Ramos (cell line): ENCODE data around the gene GLIPR2.
"Not testable (repeated sequence)": the region's sequence is repeated elsewhere in the genome, so short reads cannot be mapped to it uniquely, and the experiment has no call there.

Experiments
- in situ Hi-C: fragments of 300-500 bp; cut with MboI; formaldehyde crosslinking; loops from one replicate; pipeline ENCODE4 v1.14.3; 2022; ENCODE audit warnings: low sequenced_read_pairs; ENCODE audit not compliant: unreplicated experiment

The GLIPR2 gene

GRCh38 chr9:36161187-36161586 lies 24.7 kb downstream of the GLIPR2 start:
- in situ Hi-C loops: no loop called here

- in situ Hi-C loops: no loop called here
These were observed 25.7 kb downstream of the GLIPR2 start for GRCh38 chr9:36162211-36162738.

GRCh38 chr9:36163049-36163785 lies 26.7 kb downstream of the GLIPR2 start:
- in situ Hi-C loops: no loop called here

GRCh38 chr9:36163786-36164170 lies 27.2 kb downstream of the GLIPR2 start:
- in situ Hi-C loops: no loop called here

- in situ Hi-C loops: no loop called here
These were observed 27.8 kb downstream of the GLIPR2 start for GRCh38 chr9:36164372-36164771.

GRCh38 chr9:36164989-36165388 lies 28.5 kb downstream of the GLIPR2 start:
- in situ Hi-C loops: loop anchor here (5.0 kb wide), 1 partner anchor 58 kb away; no protein-coding TSS in a partner anchor

GRCh38 chr9:36165826-36166167 lies 29.3 kb downstream of the GLIPR2 start:
- in situ Hi-C loops: loop anchor here (5.0 kb wide), 1 partner anchor 58 kb away; no protein-coding TSS in a partner anchor

- in situ Hi-C loops: loop anchor here (5.0 kb wide), 1 partner anchor 59 kb away; no protein-coding TSS in a partner anchor
These were observed 29.8 kb downstream of the GLIPR2 start for GRCh38 chr9:36166168-36166927.

GRCh38 chr9:36169166-36169565 lies 32.6 kb downstream of the GLIPR2 start, which contains the start of gene CCIN:
Gene CCIN, plus strand, starts transcription at chr9:36169388. Its CDS starts 115 bp downstream, at chr9:36169503.
- in situ Hi-C loops: loop anchor here (5.0 kb wide), 1 partner anchor 62 kb away; no protein-coding TSS in a partner anchor

GRCh38 chr9:36169708-36170107 lies 33.2 kb downstream of the GLIPR2 start:
- in situ Hi-C loops: loop anchor here (5.0 kb wide), 1 partner anchor 62 kb away; no protein-coding TSS in a partner anchor

- in situ Hi-C loops: no loop called here
These were observed 34.0 kb downstream of the GLIPR2 start for GRCh38 chr9:36170531-36170930.

- in situ Hi-C loops: no loop called here
These were observed 37.3 kb downstream of the GLIPR2 start for GRCh38 chr9:36173861-36174260.

- in situ Hi-C loops: no loop called here
These were observed 37.7 kb downstream of the GLIPR2 start for GRCh38 chr9:36174271-36174670.

- in situ Hi-C loops: no loop called here
These were observed 38.2 kb downstream of the GLIPR2 start for GRCh38 chr9:36174731-36175130.

- in situ Hi-C loops: not testable (repeated sequence)
These were observed 38.7 kb downstream of the GLIPR2 start for GRCh38 chr9:36175209-36175608.

- in situ Hi-C loops: not testable (repeated sequence)
These were observed 40.0 kb downstream of the GLIPR2 start for GRCh38 chr9:36176496-36176895.

- in situ Hi-C loops: no loop called here
These were observed 41.0 kb downstream of the GLIPR2 start for GRCh38 chr9:36177571-36177970.

- in situ Hi-C loops: not testable (repeated sequence)
These were observed 43.7 kb downstream of the GLIPR2 start for GRCh38 chr9:36180243-36180642.

GRCh38 chr9:36187414-36187813 lies 50.9 kb downstream of the GLIPR2 start:
- in situ Hi-C loops: no loop called here

GRCh38 chr9:36188212-36188611 lies 51.7 kb downstream of the GLIPR2 start:
- in situ Hi-C loops: no loop called here

- in situ Hi-C loops: no loop called here
These were observed 53.4 kb downstream of the GLIPR2 start for GRCh38 chr9:36189976-36190375.
